Kidney (tissue), 22 donors: ENCODE data around the gene SSNA1. TPM values are rescaled to one million over a fixed set of nuclear protein-coding genes. Genes with fewer than 3 reads are reported as not detected.

Experiments used
- DNase-seq, 5 donors: peaks; one replicate each; pipeline ENCODE4 v3.0.0-alpha.2; 2013 to 2020
- FAIRE-seq: peaks from 2 replicates; lab custom pipeline; 2012; peaks lifted over from hg19 to GRCh38; lab: Jason Lieb, UNC
- H3K27ac ChIP-seq, 2 donors: one replicate each; pipeline ENCODE4 v1.7.0; 2013; ENCODE audit warnings: low read depth in 2 of 2, low read length in 2 of 2, inconsistent platforms in 1 of 2
- H3K27me3 ChIP-seq: one replicate; pipeline ENCODE4 v1.7.1; 2013; ENCODE audit warnings: low read length, inconsistent platforms; ENCODE audit not compliant: control insufficient read depth, insufficient read depth
- H3K36me3 ChIP-seq, 3 donors: one replicate each; pipeline versions ENCODE4 v1.7.0 to v1.7.1; 2013; ENCODE audit warnings: low read length in 3 of 3, control low read depth in 1 of 3, inconsistent platforms in 1 of 3; ENCODE audit not compliant: insufficient read depth in 3 of 3, control insufficient read depth in 2 of 3
- H3K4me1 ChIP-seq, 3 donors: one replicate each; pipeline versions ENCODE4 v1.7.0 to v1.7.1; 2013; ENCODE audit warnings: low read length in 3 of 3, inconsistent platforms in 1 of 3, low read depth in 1 of 3; ENCODE audit not compliant: control insufficient read depth in 2 of 3, insufficient read depth in 2 of 3
- H3K4me3 ChIP-seq, 3 donors: one replicate each; pipeline versions ENCODE4 v1.7.0 to v1.8.1; 2013; ENCODE audit warnings: low read length in 3 of 3, control low read depth in 1 of 3, inconsistent platforms in 1 of 3
- H3K9ac ChIP-seq, 3 donors: one replicate each; pipeline versions ENCODE4 v1.7.0 to v1.7.1; 2013; ENCODE audit warnings: low read length in 3 of 3, control low read depth in 1 of 3, inconsistent platforms in 1 of 3
- H3K9me3 ChIP-seq, 3 donors: one replicate each; pipeline versions ENCODE4 v1.7.0 to v1.7.1; 2013; ENCODE audit warnings: low read length in 3 of 3, control low read depth in 1 of 3, inconsistent platforms in 1 of 3; ENCODE audit not compliant: control insufficient read depth in 2 of 3, insufficient read depth in 1 of 3
- intact Hi-C: fragments of 100-400 bp; cut with DNase I; formaldehyde crosslinking; loops from one replicate; pipeline ENCODE4 v1.11.1; 2022
- long read RNA-seq, 10 donors: library from polyadenylated mRNA in 1 of 10; unstranded in 1 of 10; transcript quantifications; one replicate each; pipeline ENCODE4 v2.0.0 and lab custom pipeline, GENCODE V29; 2021 to 2026
- polyA plus RNA-seq: library from polyadenylated mRNA; stranded (reverse); fragments of 350-450 nt; fragmentation: Illumina TruSeq; extraction: RNeasy Lipid Tissue Mini Kit (QIAGEN cat#74804); gene quantifications from one replicate; pipeline ENCODE4 v1.2.3, GENCODE V29; 2014; ENCODE audit warnings: low read depth, low replicate concordance; ENCODE audit not compliant: insufficient read depth
- total RNA-seq: library from RNA; stranded (reverse); fragmentation: NEBNext Ultra II Directional; extraction: Animal tissue kit (Norgen Biotek cat#: 25700); gene quantifications from one replicate; pipeline ENCODE4 v1.2.1, GENCODE V29; 2021
- TF ChIP-seq, protein P1 (sequence below): IDR thresholded peaks from 3 replicates; pipeline ENCODE4 v1.5.1; 2012; ENCODE audit warnings: mild to moderate bottlenecking, moderate library complexity, borderline replicate concordance; ENCODE audit not compliant: insufficient read depth; ENCODE audit errors: extremely low read depth
- donor health status: control.
- donor health status: control.
- donor health status: control.
- donor health status: control.
- donor health status: control.
- donor health status: DM: yes; HTN: yes; CAD: no.
- donor health status: Normal renal cell carcinoma (clear cell type).

The SSNA1 gene, protein sequence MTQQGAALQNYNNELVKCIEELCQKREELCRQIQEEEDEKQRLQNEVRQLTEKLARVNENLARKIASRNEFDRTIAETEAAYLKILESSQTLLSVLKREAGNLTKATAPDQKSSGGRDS
- total RNA-seq (52.5 TPM), polyA plus RNA-seq (131 TPM)
- long read RNA-seq, donor 1, transcript SSNA1-201 (3 exons, 896 nt): major isoform, 17 of 39 reads
- long read RNA-seq, donor 1, transcript SSNA1-202 (2 exons, 1,170 nt): major isoform, 17 of 39 reads
- long read RNA-seq, donor 1, partial matches to known transcripts: 0 of 39 reads
- long read RNA-seq, donor 1, other reads (novel, unspliced or antisense): 0 of 39 reads
- long read RNA-seq, donor 2, transcript SSNA1-202 (2 exons, 1,170 nt): minor isoform, 13 of 32 reads
- long read RNA-seq, donor 2, transcript SSNA1-201 (3 exons, 896 nt): major isoform, 19 of 32 reads
- long read RNA-seq, donor 2, partial matches to known transcripts: 0 of 32 reads
- long read RNA-seq, donor 2, other reads (novel, unspliced or antisense): 0 of 32 reads
- long read RNA-seq, donor 3, transcript SSNA1-202 (2 exons, 1,170 nt): minor isoform, 20 of 71 reads
- long read RNA-seq, donor 3, transcript SSNA1-201 (3 exons, 896 nt): major isoform, 29 of 71 reads
- long read RNA-seq, donor 3, partial matches to known transcripts: 21 of 71 reads
- long read RNA-seq, donor 3, other reads (novel, unspliced or antisense): 0 of 71 reads
- long read RNA-seq, donor 4, transcript SSNA1-202 (2 exons, 1,170 nt): minor isoform, 8 of 33 reads
- long read RNA-seq, donor 4, transcript SSNA1-201 (3 exons, 896 nt): major isoform, 24 of 33 reads
- long read RNA-seq, donor 4, partial matches to known transcripts: 0 of 33 reads
- long read RNA-seq, donor 4, other reads (novel, unspliced or antisense): 0 of 33 reads
- long read RNA-seq, donor 5, partial matches to known transcripts: 0 of 5 reads
- long read RNA-seq, donor 5, other reads (novel, unspliced or antisense): 0 of 5 reads
- long read RNA-seq, donor 6, transcript SSNA1-201 (3 exons, 896 nt): major isoform, 32 of 72 reads
- long read RNA-seq, donor 6, transcript SSNA1-202 (2 exons, 1,170 nt): minor isoform, 22 of 72 reads
- long read RNA-seq, donor 6, partial matches to known transcripts: 16 of 72 reads
- long read RNA-seq, donor 6, other reads (novel, unspliced or antisense): 0 of 72 reads
- long read RNA-seq, donor 7, transcript SSNA1-202 (2 exons, 1,170 nt): minor isoform, 25 of 74 reads
- long read RNA-seq, donor 7, transcript SSNA1-201 (3 exons, 896 nt): major isoform, 27 of 74 reads
- long read RNA-seq, donor 7, partial matches to known transcripts: 0 of 74 reads
- long read RNA-seq, donor 7, other reads (novel, unspliced or antisense): 18 of 74 reads
- long read RNA-seq, donor 8, transcript SSNA1-202 (2 exons, 1,170 nt): minor isoform, 24 of 59 reads
- long read RNA-seq, donor 8, transcript SSNA1-201 (3 exons, 896 nt): major isoform, 31 of 59 reads
- long read RNA-seq, donor 8, partial matches to known transcripts: 0 of 59 reads
- long read RNA-seq, donor 8, other reads (novel, unspliced or antisense): 0 of 59 reads
- long read RNA-seq, donor 9, transcript SSNA1-202 (2 exons, 1,170 nt): minor isoform, 12 of 35 reads
- long read RNA-seq, donor 9, transcript SSNA1-201 (3 exons, 896 nt): major isoform, 17 of 35 reads
- long read RNA-seq, donor 9, partial matches to known transcripts: 5 of 35 reads
- long read RNA-seq, donor 9, other reads (novel, unspliced or antisense): 0 of 35 reads
- long read RNA-seq, donor 10, transcript SSNA1-201 (3 exons, 896 nt): major isoform, 18 of 31 reads
- long read RNA-seq, donor 10, transcript SSNA1-202 (2 exons, 1,170 nt): minor isoform, 12 of 31 reads
- long read RNA-seq, donor 10, partial matches to known transcripts: 0 of 31 reads
- long read RNA-seq, donor 10, other reads (novel, unspliced or antisense): 0 of 31 reads

DNA sequence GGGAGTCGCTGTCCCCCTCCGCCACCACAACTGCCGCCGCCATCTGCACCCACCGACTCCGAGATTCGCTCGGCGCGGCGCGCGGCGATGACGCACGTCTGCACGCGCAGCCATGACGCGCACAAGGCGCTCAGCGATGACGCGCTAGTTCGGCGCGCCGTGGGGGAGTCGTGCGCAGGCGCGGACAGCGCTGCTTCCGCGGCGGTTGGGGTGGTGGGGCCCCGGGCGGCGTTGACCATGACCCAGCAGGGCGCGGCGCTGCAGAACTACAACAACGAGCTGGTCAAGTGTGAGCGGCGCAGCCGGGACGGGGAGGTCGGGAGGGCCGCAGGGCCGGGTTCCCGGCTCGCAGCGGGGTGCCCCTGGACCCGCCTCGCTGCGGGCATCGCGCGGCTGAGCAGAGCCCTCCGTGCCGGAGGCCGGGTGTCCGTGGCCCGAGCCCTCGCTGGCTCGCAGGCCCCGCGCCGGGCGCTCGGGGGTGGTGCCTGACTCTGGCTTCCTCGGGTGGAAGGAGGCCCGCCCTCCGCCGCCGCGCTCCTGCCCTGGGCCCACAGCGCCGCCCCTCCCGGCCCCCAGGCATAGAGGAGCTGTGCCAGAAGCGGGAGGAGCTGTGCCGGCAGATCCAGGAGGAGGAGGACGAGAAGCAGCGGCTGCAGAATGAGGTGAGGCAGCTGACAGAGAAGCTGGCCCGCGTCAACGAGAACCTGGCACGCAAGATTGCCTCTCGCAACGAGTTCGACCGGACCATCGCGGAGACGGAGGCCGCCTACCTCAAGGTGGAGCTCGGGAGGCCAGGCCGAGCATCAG, at the start of gene SSNA1, which contains the start of gene ANAPC2:
Gene SSNA1 (plus strand): TSS at position 187 of the 807 bp plus-strand sequence. CDS start 51 bp downstream, at position 238.
Gene ANAPC2 (minus strand): TSS at position 71 of the 807 bp plus-strand sequence. CDS start 28 bp downstream, at position 43.
- peak within 1 kb of the TSS; percentile 58 to 95 (median 70) for H3K9ac ChIP-seq
- H3K4me1 ChIP-seq: peaks cover 4 to 46% (median 30%) of the 10 kb centered on the region in 3 donors
- FAIRE-seq: no peak
- DNase-seq: peak; percentile 93 to 97 (median 96)
- TF ChIP-seq, protein P1, sequence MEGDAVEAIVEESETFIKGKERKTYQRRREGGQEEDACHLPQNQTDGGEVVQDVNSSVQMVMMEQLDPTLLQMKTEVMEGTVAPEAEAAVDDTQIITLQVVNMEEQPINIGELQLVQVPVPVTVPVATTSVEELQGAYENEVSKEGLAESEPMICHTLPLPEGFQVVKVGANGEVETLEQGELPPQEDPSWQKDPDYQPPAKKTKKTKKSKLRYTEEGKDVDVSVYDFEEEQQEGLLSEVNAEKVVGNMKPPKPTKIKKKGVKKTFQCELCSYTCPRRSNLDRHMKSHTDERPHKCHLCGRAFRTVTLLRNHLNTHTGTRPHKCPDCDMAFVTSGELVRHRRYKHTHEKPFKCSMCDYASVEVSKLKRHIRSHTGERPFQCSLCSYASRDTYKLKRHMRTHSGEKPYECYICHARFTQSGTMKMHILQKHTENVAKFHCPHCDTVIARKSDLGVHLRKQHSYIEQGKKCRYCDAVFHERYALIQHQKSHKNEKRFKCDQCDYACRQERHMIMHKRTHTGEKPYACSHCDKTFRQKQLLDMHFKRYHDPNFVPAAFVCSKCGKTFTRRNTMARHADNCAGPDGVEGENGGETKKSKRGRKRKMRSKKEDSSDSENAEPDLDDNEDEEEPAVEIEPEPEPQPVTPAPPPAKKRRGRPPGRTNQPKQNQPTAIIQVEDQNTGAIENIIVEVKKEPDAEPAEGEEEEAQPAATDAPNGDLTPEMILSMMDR: peak; percentile 25
- H3K4me3 ChIP-seq: peak within 1 kb of the TSS; percentile 74 to 94 (median 75)
- H3K36me3 ChIP-seq: peaks cover 0 to 15% (median 11%) of the 10 kb centered on the region in 3 donors
- H3K27ac ChIP-seq: peak within 1 kb of the TSS; percentile 75 to 85
- H3K9me3 ChIP-seq: no peaks in the 10 kb centered on the region
- intact Hi-C loops: no loop called here
- no peaks in the 10 kb centered on the region for H3K27me3 ChIP-seq

DNA sequence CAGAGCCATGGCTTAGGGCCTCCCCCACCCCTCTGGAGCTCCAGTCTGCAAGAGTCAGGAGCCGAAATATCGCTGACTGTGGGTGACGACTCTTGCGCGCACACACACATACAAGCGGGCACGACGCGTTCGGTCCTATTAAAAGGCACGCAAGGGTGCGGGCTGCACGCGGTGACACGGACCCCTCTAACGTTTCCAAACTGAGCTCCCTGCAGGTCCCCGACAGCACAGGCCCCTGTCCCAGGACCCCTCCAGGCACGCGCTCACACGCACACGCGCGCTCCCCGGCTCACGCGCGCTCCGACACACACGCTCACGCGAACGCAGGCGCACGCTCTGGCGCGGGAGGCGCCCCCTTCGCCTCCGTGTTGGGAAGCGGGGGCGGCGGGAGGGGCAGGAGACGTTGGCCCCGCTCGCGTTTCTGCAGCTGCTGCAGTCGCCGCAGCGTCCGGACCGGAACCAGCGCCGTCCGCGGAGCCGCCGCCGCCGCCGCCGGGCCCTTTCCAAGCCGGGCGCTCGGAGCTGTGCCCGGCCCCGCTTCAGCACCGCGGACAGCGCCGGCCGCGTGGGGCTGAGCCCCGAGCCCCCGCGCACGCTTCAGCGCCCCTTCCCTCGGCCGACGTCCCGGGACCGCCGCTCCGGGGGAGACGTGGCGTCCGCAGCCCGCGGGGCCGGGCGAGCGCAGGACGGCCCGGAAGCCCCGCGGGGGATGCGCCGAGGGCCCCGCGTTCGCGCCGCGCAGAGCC, 49.6 kb upstream of the SSNA1 start, which contains the start of gene GRIN1:
Gene GRIN1 (plus strand): TSS at position 433 of the 746 bp plus-strand sequence. CDS start 333 bp downstream, outside the sequence.
- Histone ChIP-seq H3K27me3 (peaks cover 23% of the 10 kb centered on the region), H3K4me1 (no peaks in the 10 kb centered on the region), H3K27ac (no peak within 1 kb of the TSS), H3K9ac (no peak within 1 kb of the TSS), H3K4me3 (no peak within 1 kb of the TSS), H3K36me3 (no peaks in the 10 kb centered on the region), H3K9me3 (no peaks in the 10 kb centered on the region)
- peak in 3 of 5 donors; percentile 44 to 82 (median 66) for DNase-seq
- FAIRE-seq: no peak
- TF ChIP-seq, protein P1: no peak
- intact Hi-C loops: no loop called here
